ENCODE measurements around the gene FBXO4. TPM values are rescaled to one million over a fixed set of nuclear protein-coding genes. Genes with fewer than 3 reads are reported as not detected.

The FBXO4 gene
- total and polyA plus RNA-seq, 2 of the 8 experiments (the other 6 are each of a cell fraction or from before 2014, with no cell fraction given) = 0.60 to 0.88 TPM

GRCh38 chr5:41973087-41973486 lies 48.0 kb downstream of the FBXO4 start (continued):
- TF ChIP-seq HDAC2 (IDR thresholded peaks at IDR 0.05; ENCODE audit: borderline replicate concordance in 1 of 2, low read depth in 2 of 2, low read length in 2 of 2) = no peak
- no peak for TF ChIP-seq NANOG (IDR thresholded peaks at IDR 0.05; ENCODE audit: insufficient read depth, low read depth, low read length, poor library complexity, severe bottlenecking)
- TF ChIP-seq CHD2 (IDR thresholded peaks at IDR 0.05; ENCODE audit: low read length) = no peak
- no peak for TF ChIP-seq CHD7 (IDR thresholded peaks at IDR 0.05; ENCODE audit: insufficient replicate concordance, low read length)

Data from H1 (cell line).